ENCODE data around the gene CBS.
"Not testable (repeated sequence)": the region's sequence is repeated elsewhere in the genome, so short reads cannot be mapped to it uniquely, and the experiment has no call there.

The CBS gene

GRCh38 chr21:43018519-43018918 is 57.1 kb downstream of the CBS start:
- in situ Hi-C loops (cut with MboI; ENCODE audit: low sequenced_read_pairs, unreplicated experiment) = no loop called here
- no peak for TF ChIP-seq CTCF (IDR thresholded peaks at IDR 0.05; ENCODE audit: borderline replicate concordance, control extremely low read depth, extremely low read depth, insufficient read depth, missing control alignments)
- no peak for DNase-seq (ENCODE audit: low spot score)

GRCh38 chr21:43016728-43017127 is 58.9 kb downstream of the CBS start:
- DNase-seq (ENCODE audit: low spot score) = no peak
- in situ Hi-C loops (cut with MboI; ENCODE audit: low sequenced_read_pairs, unreplicated experiment) = no loop called here
- no peak for TF ChIP-seq CTCF (IDR thresholded peaks at IDR 0.05; ENCODE audit: borderline replicate concordance, control extremely low read depth, extremely low read depth, insufficient read depth, missing control alignments)

GRCh38 chr21:43015906-43016540 is 59.6 kb downstream of the CBS start:
- in situ Hi-C loops (cut with MboI; ENCODE audit: low sequenced_read_pairs, unreplicated experiment) = no loop called here
- DNase-seq (ENCODE audit: low spot score) = no peak
- no peak for TF ChIP-seq CTCF (IDR thresholded peaks at IDR 0.05; ENCODE audit: borderline replicate concordance, control extremely low read depth, extremely low read depth, insufficient read depth, missing control alignments)

- DNase-seq (ENCODE audit: low spot score) = no peak
- in situ Hi-C loops (cut with MboI; ENCODE audit: low sequenced_read_pairs, unreplicated experiment) = no loop called here
- TF ChIP-seq CTCF (IDR thresholded peaks at IDR 0.05; ENCODE audit: borderline replicate concordance, control extremely low read depth, extremely low read depth, insufficient read depth, missing control alignments) = no peak
Observed at GRCh38 chr21:43012596-43012995, 63.0 kb downstream of the CBS start.

GRCh38 chr21:43006874-43007208 is 68.8 kb downstream of the CBS start:
- in situ Hi-C loops (cut with MboI; ENCODE audit: low sequenced_read_pairs, unreplicated experiment) = no loop called here
- DNase-seq (ENCODE audit: low spot score) = no peak
- no peak for TF ChIP-seq CTCF (IDR thresholded peaks at IDR 0.05; ENCODE audit: borderline replicate concordance, control extremely low read depth, extremely low read depth, insufficient read depth, missing control alignments)

GRCh38 chr21:43006051-43006873 is 69.4 kb downstream of the CBS start:
- in situ Hi-C loops (cut with MboI; ENCODE audit: low sequenced_read_pairs, unreplicated experiment); DNase-seq (ENCODE audit: low spot score): not testable (repeated sequence)

GRCh38 chr21:43005635-43006034 is 70.0 kb downstream of the CBS start:
- in situ Hi-C loops (cut with MboI; ENCODE audit: low sequenced_read_pairs, unreplicated experiment) = no loop called here
- no peak for DNase-seq (ENCODE audit: low spot score)
- no peak for TF ChIP-seq CTCF (IDR thresholded peaks at IDR 0.05; ENCODE audit: borderline replicate concordance, control extremely low read depth, extremely low read depth, insufficient read depth, missing control alignments)
